Umbilical cord (tissue), 2 donors: ENCODE data around the gene CEACAM7. TPM values are rescaled to one million over a fixed set of nuclear protein-coding genes. Genes with fewer than 3 reads are reported as not detected.
A peak's percentile ranks its signal among the peaks of the same experiment; 100 is the strongest.
"Not testable (repeated sequence)": the region's sequence is repeated elsewhere in the genome, so short reads cannot be mapped to it uniquely, and the experiment has no call there.

Source experiments
- DNase-seq: peaks from one replicate; pipeline ENCODE4 v3.0.0-alpha.2; 2015; ENCODE audit warnings: low spot score
- total RNA-seq: library from RNA; depleted of rRNA; stranded (reverse); fragments of >200 nt; gene quantifications from one replicate; pipeline ENCODE4 v1.2.3, GENCODE V29; 2014; ENCODE audit warnings: low replicate concordance; ENCODE audit not compliant: insufficient read depth

CEACAM7 gene
- 3.6 TPM for total RNA-seq

GRCh38 chr19:41688098-41688497 lies at the start of gene CEACAM7:
Gene CEACAM7, minus strand, starts transcription at chr19:41688270. Its CDS starts 105 bp downstream, at chr19:41688165.
- no peak for DNase-seq

- DNase-seq: no peak
Measured at GRCh38 chr19:41735071-41735600, 47.1 kb upstream of the CEACAM7 start.

- no peak for DNase-seq
Measured at GRCh38 chr19:41734585-41734984, 46.5 kb upstream of the CEACAM7 start.

DNA sequence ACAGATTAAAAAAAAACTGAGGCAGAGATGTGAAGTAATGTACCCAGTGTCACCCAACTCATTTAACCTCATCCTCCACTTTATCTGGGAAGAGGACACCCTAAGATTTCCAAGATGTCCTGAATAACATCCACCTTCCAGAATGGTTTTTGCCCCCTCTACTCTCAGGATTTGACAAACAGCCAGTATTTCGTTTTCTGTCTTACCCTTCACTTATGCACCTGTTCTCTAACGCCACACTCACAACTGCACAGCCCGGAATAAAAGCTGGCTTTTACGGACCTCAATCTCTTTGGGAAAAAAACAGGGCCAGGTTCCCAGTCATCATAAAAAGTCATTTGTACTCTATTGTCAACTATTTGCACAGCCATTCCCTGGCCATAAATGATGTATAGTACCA lies 46.1 kb upstream of the CEACAM7 start:
- no peak for DNase-seq

GRCh38 chr19:41726493-41726892 lies 38.4 kb upstream of the CEACAM7 start:
- DNase-seq: no peak

DNA sequence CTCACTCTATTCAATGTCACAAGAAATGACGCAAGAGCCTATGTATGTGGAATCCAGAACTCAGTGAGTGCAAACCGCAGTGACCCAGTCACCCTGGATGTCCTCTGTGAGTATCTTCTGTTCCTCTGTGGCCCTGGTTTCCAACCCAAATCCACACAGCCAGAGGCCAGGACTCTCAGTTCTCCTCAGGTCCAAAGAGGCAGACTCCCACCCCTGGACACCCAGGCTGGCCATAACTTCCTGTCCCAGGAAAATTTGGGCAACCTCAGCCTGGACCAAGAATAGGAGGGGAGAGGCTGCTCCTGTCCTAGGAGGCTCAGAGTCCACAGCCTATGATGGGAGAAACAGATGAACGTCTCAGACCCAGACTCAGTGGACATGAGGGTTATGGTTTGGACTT lies 32.0 kb upstream of the CEACAM7 start:
- DNase-seq: no peak

DNA sequence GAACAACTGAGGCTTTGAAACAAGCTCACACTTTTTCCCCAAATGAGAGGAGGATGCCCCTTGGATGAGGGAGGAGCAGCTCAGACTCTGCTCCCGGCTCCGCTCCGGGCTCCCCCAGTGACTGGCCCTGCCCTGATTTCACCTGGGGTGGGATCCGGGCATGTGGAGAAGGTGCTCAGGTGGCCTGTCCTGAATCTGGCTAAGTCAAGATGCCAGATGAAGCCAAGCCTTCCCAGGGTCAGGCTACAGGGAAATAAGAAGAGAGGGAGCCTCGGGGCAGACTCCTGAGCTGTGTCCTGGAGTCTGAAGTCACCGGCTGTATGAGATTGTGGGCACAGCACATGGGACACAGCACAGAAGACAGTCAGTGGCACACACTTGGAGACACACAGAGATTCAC lies 30.7 kb upstream of the CEACAM7 start:
- no peak for DNase-seq

- no peak for DNase-seq
Measured at GRCh38 chr19:41714598-41714997, 26.5 kb upstream of the CEACAM7 start.

- no peak for DNase-seq
Measured at GRCh38 chr19:41711376-41712261, 23.5 kb upstream of the CEACAM7 start.

- no peak for DNase-seq
Measured at GRCh38 chr19:41709951-41710645, 22.0 kb upstream of the CEACAM7 start.

GRCh38 chr19:41709516-41709915 lies 21.4 kb upstream of the CEACAM7 start:
- not testable (repeated sequence) for DNase-seq

DNA sequence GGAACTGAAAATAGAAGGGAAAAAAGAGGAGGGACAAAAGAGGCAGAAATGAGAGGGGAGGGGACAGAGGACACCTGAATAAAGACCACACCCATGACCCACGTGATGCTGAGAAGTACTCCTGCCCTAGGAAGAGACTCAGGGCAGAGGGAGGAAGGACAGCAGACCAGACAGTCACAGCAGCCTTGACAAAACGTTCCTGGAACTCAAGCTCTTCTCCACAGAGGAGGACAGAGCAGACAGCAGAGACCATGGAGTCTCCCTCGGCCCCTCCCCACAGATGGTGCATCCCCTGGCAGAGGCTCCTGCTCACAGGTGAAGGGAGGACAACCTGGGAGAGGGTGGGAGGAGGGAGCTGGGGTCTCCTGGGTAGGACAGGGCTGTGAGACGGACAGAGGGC lies 20.4 kb upstream of the CEACAM7 start, which contains the start of gene CEACAM5:
CEACAM5 (plus strand) TSS at position 146 of the 400 bp plus-strand sequence; CDS start at position 252, 106 bp downstream.
- no peak for DNase-seq

DNA sequence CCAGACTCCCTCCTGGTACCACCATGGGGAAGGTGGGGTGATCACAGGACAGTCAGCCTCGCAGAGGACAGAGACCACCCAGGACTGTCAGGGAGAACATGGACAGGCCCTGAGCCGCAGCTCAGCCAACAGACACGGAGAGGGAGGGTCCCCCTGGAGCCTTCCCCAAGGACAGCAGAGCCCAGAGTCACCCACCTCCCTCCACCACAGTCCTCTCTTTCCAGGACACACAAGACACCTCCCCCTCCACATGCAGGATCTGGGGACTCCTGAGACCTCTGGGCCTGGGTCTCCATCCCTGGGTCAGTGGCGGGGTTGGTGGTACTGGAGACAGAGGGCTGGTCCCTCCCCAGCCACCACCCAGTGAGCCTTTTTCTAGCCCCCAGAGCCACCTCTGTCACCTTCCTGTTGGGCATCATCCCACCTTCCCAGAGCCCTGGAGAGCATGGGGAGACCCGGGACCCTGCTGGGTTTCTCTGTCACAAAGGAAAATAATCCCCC lies 19.9 kb upstream of the CEACAM7 start:
- DNase-seq: no peak

DNA sequence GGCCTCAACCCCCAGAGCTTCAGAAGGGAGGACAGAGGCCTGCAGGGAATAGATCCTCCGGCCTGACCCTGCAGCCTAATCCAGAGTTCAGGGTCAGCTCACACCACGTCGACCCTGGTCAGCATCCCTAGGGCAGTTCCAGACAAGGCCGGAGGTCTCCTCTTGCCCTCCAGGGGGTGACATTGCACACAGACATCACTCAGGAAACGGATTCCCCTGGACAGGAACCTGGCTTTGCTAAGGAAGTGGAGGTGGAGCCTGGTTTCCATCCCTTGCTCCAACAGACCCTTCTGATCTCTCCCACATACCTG lies 19.4 kb upstream of the CEACAM7 start:
- DNase-seq: no peak

DNA sequence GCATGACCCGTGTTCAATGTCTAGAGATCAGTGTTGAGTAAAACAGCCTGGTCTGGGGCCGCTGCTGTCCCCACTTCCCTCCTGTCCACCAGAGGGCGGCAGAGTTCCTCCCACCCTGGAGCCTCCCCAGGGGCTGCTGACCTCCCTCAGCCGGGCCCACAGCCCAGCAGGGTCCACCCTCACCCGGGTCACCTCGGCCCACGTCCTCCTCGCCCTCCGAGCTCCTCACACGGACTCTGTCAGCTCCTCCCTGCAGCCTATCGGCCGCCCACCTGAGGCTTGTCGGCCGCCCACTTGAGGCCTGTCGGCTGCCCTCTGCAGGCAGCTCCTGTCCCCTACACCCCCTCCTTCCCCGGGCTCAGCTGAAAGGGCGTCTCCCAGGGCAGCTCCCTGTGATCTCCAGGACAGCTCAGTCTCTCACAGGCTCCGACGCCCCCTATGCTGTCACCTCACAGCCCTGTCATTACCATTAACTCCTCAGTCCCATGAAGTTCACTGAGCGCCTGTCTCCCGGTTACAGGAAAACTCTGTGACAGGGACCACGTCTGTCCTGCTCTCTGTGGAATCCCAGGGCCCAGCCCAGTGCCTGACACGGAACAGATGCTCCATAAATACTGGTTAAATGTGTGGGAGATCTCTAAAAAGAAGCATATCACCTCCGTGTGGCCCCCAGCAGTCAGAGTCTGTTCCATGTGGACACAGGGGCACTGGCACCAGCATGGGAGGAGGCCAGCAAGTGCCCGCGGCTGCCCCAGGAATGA lies 18.9 kb upstream of the CEACAM7 start:
- no peak for DNase-seq

DNA sequence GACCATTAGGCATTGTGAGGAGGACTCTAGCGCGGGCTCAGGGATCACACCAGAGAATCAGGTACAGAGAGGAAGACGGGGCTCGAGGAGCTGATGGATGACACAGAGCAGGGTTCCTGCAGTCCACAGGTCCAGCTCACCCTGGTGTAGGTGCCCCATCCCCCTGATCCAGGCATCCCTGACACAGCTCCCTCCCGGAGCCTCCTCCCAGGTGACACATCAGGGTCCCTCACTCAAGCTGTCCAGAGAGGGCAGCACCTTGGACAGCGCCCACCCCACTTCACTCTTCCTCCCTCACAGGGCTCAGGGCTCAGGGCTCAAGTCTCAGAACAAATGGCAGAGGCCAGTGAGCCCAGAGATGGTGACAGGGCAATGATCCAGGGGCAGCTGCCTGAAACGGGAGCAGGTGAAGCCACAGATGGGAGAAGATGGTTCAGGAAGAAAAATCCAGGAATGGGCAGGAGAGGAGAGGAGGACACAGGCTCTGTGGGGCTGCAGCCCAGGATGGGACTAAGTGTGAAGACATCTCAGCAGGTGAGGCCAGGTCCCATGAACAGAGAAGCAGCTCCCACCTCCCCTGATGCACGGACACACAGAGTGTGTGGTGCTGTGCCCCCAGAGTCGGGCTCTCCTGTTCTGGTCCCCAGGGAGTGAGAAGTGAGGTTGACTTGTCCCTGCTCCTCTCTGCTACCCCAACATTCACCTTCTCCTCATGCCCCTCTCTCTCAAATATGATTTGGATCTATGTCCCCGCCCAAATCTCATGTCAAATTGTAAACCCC lies 17.5 kb upstream of the CEACAM7 start:
- DNase-seq: peak; percentile 13

DNA sequence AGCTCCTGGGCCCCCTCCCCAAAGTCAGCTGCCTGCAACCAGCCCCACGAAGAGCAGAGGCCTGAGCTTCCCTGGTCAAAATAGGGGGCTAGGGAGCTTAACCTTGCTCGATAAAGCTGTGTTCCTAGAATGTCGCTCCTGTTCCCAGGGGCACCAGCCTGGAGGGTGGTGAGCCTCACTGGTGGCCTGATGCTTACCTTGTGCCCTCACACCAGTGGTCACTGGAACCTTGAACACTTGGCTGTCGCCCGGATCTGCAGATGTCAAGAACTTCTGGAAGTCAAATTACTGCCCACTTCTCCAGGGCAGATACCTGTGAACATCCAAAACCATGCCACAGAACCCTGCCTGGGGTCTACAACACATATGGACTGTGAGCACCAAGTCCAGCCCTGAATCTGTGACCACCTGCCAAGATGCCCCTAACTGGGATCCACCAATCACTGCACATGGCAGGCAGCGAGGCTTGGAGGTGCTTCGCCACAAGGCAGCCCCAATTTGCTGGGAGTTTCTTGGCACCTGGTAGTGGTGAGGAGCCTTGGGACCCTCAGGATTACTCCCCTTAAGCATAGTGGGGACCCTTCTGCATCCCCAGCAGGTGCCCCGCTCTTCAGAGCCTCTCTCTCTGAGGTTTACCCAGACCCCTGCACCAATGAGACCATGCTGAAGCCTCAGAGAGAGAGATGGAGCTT lies 15.7 kb upstream of the CEACAM7 start:
- DNase-seq: no peak

DNA sequence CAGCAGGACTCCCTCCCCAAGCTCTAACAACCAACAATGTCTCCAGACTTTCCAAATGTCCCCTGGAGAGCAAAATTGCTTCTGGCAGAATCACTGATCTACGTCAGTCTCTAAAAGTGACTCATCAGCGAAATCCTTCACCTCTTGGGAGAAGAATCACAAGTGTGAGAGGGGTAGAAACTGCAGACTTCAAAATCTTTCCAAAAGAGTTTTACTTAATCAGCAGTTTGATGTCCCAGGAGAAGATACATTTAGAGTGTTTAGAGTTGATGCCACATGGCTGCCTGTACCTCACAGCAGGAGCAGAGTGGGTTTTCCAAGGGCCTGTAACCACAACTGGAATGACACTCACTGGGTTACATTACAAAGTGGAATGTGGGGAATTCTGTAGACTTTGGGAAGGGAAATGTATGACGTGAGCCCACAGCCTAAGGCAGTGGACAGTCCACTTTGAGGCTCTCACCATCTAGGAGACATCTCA lies 14.1 kb upstream of the CEACAM7 start:
- no peak for DNase-seq

DNA sequence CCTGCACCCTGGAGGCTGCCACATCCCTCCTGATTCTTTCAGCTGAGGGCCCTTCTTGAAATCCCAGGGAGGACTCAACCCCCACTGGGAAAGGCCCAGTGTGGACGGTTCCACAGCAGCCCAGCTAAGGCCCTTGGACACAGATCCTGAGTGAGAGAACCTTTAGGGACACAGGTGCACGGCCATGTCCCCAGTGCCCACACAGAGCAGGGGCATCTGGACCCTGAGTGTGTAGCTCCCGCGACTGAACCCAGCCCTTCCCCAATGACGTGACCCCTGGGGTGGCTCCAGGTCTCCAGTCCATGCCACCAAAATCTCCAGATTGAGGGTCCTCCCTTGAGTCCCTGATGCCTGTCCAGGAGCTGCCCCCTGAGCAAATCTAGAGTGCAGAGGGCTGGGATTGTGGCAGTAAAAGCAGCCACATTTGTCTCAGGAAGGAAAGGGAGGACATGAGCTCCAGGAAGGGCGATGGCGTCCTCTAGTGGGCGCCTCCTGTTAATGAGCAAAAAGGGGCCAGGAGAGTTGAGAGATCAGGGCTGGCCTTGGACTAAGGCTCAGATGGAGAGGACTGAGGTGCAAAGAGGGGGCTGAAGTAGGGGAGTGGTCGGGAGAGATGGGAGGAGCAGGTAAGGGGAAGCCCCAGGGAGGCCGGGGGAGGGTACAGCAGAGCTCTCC lies 13.5 kb upstream of the CEACAM7 start:
- no peak for DNase-seq
